Immature natural killer cell (primary cell): ENCODE results near the gene LRP1. TPM values are rescaled to one million over a fixed set of nuclear protein-coding genes. Genes with fewer than 3 reads are reported as not detected.

ENCODE experiments used
- DNase-seq, 3 donors: peaks; one replicate each; pipeline ENCODE4 v3.0.0; 2022; ENCODE audit warnings: mixed read lengths in 1 of 3
- H3K27ac Mint-ChIP-seq, 6 donors: one replicate each; pipeline ENCODE4 v1.8.0; 2020; ENCODE audit warnings: mixed read lengths in 6 of 6, mild to moderate bottlenecking in 5 of 6, inconsistent platforms in 4 of 6, moderate library complexity in 3 of 6
- H3K27me3 Mint-ChIP-seq, 3 donors: one replicate each; pipeline ENCODE4 v1.8.0; 2020 to 2021; ENCODE audit warnings: low read depth in 3 of 3, mild to moderate bottlenecking in 3 of 3, mixed read lengths in 3 of 3, moderate library complexity in 3 of 3, inconsistent platforms in 1 of 3
- H3K36me3 Mint-ChIP-seq, 3 donors: one replicate each; pipeline ENCODE4 v1.8.0; 2020; ENCODE audit warnings: mixed read lengths in 3 of 3, inconsistent platforms in 2 of 3, mild to moderate bottlenecking in 2 of 3
- H3K4me1 Mint-ChIP-seq, 2 donors: one replicate each; pipeline ENCODE4 v1.8.0; 2020; ENCODE audit warnings: inconsistent platforms in 2 of 2, mild to moderate bottlenecking in 2 of 2, mixed read lengths in 2 of 2, moderate library complexity in 1 of 2
- H3K4me3 Mint-ChIP-seq, 5 donors: one replicate each; pipeline ENCODE4 v1.8.0; 2020; ENCODE audit warnings: mild to moderate bottlenecking in 5 of 5, mixed read lengths in 5 of 5, inconsistent platforms in 3 of 5, moderate library complexity in 3 of 5
- H3K9me3 Mint-ChIP-seq, 6 donors: one replicate each; pipeline ENCODE4 v1.8.0; 2020; ENCODE audit warnings: mild to moderate bottlenecking in 6 of 6, mixed read lengths in 6 of 6, inconsistent platforms in 4 of 6, moderate library complexity in 3 of 6
- polyA plus RNA-seq, 3 donors: library from polyadenylated mRNA; unstranded; fragments of 300-500 nt; fragmentation: Illumina TruSeq; gene quantifications; one replicate each; pipeline ENCODE4 v1.2.3, GENCODE V29; 2021

Gene LRP1
- polyA plus RNA-seq, 3 donors from 2014 or later, result 0.08 to 0.22 TPM; not detected in 1

DNA sequence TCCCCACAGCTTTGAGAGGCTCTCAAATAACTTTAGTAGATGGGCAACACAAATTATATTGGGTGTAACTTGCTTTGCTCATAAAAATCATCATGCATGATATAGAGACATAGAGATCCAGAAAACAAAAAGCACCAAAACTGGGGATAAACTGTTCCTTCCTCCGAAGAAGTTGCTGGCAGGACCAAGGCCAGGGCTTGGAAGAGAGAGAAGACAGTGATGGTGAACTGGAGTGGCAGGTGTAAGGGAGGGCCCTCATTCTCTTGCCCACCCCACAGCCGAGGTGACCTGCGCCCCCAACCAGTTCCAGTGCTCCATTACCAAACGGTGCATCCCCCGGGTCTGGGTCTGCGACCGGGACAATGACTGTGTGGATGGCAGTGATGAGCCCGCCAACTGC lies 72.9 kb downstream of the LRP1 start:
- H3K9me3 Mint-ChIP-seq, result no peaks in the 10 kb centered on the region
- no peak overlapping the region for H3K4me3 Mint-ChIP-seq
- peaks cover 0 to 6% (median 2%) of the 10 kb centered on the region in 3 donors for H3K27me3 Mint-ChIP-seq
- H3K4me1 Mint-ChIP-seq, result peaks cover 3 to 4% of the 10 kb centered on the region in 2 donors
- no peak for DNase-seq
- H3K36me3 Mint-ChIP-seq, result peaks cover 0 to 3% (median 0%) of the 10 kb centered on the region in 3 donors
- H3K27ac Mint-ChIP-seq, result no peak overlapping the region

- Mint-ChIP-seq H3K4me3 (no peak overlapping the region), H3K27ac (no peak overlapping the region), H3K36me3 (no peaks in the 10 kb centered on the region), H3K27me3 (peaks cover 0 to 6% (median 2%) of the 10 kb centered on the region in 3 donors), H3K9me3 (no peaks in the 10 kb centered on the region), H3K4me1 (no peaks in the 10 kb centered on the region)
- DNase-seq, result no peak
These were observed 73.3 kb downstream of the LRP1 start for GRCh38 chr12:57201631-57202030.

- Mint-ChIP-seq H3K4me3 (no peak overlapping the region), H3K4me1 (no peaks in the 10 kb centered on the region), H3K9me3 (no peaks in the 10 kb centered on the region), H3K27me3 (peaks cover 0 to 6% (median 2%) of the 10 kb centered on the region in 3 donors), H3K27ac (no peak overlapping the region), H3K36me3 (no peaks in the 10 kb centered on the region)
- DNase-seq, result no peak
These were observed 74.0 kb downstream of the LRP1 start for GRCh38 chr12:57202321-57202720.

DNA sequence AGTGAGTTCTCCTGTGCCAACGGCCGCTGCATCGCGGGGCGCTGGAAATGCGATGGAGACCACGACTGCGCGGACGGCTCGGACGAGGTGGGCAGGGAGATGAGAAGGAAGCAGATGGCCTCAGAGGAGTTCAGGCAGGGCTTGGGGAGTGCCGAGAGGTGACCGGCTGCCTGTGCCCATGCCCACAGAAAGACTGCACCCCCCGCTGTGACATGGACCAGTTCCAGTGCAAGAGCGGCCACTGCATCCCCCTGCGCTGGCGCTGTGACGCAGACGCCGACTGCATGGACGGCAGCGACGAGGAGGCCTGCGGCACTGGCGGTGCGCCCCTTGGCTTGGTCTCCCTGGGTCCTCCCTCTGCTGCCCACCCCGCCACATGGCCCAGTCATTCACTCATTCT lies 74.9 kb downstream of the LRP1 start:
- no peaks in the 10 kb centered on the region for H3K36me3 Mint-ChIP-seq
- DNase-seq, result no peak
- H3K9me3 Mint-ChIP-seq, result no peaks in the 10 kb centered on the region
- peaks cover 0 to 8% (median 2%) of the 10 kb centered on the region in 3 donors for H3K27me3 Mint-ChIP-seq
- no peak overlapping the region for H3K4me3 Mint-ChIP-seq
- no peaks in the 10 kb centered on the region for H3K4me1 Mint-ChIP-seq
- no peak overlapping the region for H3K27ac Mint-ChIP-seq

DNA sequence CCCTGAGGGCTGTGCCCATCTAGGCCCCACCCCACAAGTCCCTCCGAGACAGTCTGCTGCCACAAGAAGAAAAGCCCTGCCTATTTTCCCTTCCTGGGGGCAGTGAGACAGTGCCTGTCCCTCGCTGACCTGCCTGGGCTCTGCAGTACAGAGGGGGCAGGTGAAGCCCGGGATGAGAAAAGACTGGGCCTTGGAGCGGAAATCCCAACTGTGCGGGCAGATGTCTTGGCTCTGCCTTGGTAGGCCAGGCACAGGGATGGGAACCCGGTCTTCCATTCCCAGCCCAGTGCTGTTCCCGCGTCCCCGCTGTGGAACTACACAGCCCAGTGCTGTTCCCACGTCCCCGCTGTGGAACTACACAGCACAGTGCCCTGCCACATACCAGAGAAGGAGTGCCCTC lies 75.5 kb downstream of the LRP1 start:
- peaks cover 0 to 8% (median 5%) of the 10 kb centered on the region in 3 donors for H3K27me3 Mint-ChIP-seq
- H3K4me3 Mint-ChIP-seq, result no peak overlapping the region
- no peaks in the 10 kb centered on the region for H3K4me1 Mint-ChIP-seq
- no peak for DNase-seq
- no peaks in the 10 kb centered on the region for H3K9me3 Mint-ChIP-seq
- H3K36me3 Mint-ChIP-seq, result no peaks in the 10 kb centered on the region
- H3K27ac Mint-ChIP-seq, result no peak overlapping the region

DNA sequence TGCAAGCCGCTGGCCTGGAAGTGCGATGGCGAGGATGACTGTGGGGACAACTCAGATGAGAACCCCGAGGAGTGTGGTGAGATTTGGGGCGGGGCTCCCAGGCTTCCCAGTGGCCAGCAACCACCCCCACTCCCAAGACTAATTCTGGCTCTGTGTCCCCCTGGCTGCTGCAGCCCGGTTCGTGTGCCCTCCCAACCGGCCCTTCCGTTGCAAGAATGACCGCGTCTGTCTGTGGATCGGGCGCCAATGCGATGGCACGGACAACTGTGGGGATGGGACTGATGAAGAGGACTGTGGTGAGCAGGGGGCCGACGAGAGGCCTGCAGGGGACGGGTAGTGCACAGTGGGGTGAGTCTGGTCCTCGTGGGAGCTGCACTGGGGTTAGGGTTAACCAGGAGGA lies 76.2 kb downstream of the LRP1 start:
- Mint-ChIP-seq H3K27me3 (peaks cover 0 to 8% (median 5%) of the 10 kb centered on the region in 3 donors), H3K9me3 (no peaks in the 10 kb centered on the region), H3K27ac (no peak overlapping the region), H3K4me3 (no peak overlapping the region), H3K36me3 (no peaks in the 10 kb centered on the region), H3K4me1 (no peaks in the 10 kb centered on the region)
- no peak for DNase-seq

DNA sequence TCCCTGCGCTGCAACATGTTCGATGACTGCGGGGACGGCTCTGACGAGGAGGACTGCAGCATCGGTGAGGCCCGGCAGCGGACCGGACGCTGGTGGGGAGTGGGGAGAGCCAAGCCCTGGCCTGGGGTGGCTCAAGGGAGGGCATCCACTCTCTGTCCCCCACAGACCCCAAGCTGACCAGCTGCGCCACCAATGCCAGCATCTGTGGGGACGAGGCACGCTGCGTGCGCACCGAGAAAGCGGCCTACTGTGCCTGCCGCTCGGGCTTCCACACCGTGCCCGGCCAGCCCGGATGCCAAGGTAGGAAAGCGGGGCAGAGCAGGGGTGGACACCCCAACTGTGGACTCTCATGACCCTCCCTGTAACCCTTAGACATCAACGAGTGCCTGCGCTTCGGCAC lies 76.9 kb downstream of the LRP1 start:
- H3K27ac Mint-ChIP-seq, result no peak overlapping the region
- H3K36me3 Mint-ChIP-seq, result no peaks in the 10 kb centered on the region
- H3K4me3 Mint-ChIP-seq, result no peak overlapping the region
- no peaks in the 10 kb centered on the region for H3K4me1 Mint-ChIP-seq
- H3K27me3 Mint-ChIP-seq, result peaks cover 0 to 8% (median 5%) of the 10 kb centered on the region in 3 donors
- H3K9me3 Mint-ChIP-seq, result no peaks in the 10 kb centered on the region
- no peak for DNase-seq

- H3K4me3 Mint-ChIP-seq, result no peak overlapping the region
- H3K9me3 Mint-ChIP-seq, result no peaks in the 10 kb centered on the region
- H3K4me1 Mint-ChIP-seq, result no peaks in the 10 kb centered on the region
- peaks cover 0 to 8% (median 5%) of the 10 kb centered on the region in 3 donors for H3K27me3 Mint-ChIP-seq
- DNase-seq, result no peak
- no peak overlapping the region for H3K27ac Mint-ChIP-seq
- no peaks in the 10 kb centered on the region for H3K36me3 Mint-ChIP-seq
These were observed 77.6 kb downstream of the LRP1 start for GRCh38 chr12:57205931-57206330.

DNA sequence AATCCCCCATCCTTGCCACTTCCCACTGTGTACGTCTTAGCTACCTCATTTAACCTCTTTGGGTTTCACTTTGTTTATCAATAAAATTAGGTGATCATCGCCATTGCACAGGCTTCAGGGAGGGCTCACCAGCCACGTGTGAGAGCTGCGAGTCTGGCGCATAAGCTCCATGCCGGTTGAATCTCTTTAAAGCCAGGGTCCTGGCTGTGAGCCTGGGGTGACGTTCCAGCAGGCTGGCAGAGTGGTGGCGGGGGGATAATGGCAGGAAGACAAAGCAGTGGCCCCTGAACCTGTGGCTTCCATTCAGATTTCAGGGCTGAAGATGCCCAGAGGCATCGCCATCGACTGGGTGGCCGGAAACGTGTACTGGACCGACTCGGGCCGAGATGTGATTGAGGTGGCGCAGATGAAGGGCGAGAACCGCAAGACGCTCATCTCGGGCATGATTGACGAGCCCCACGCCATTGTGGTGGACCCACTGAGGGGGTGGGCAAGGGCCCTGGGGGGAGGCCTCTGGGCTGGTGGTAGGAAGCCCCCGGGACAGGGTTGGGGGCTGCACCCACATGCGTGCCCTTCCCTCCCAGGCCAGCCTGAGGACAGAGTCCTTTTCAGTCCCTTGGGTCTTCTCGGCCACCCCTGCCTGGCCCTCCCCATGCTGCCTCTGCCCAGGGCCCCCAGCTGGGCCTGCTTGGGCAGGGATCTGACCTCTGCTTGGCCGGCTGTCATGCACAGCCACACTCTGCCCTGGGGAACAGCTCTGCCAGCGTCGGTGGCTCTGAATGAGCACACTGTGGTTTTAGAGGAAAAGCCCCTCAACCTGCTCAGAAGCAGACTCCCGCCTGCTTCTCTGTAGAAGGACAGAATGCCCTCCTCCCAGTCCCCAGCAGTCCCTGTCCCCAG lies 79.7 kb downstream of the LRP1 start:
- Mint-ChIP-seq H3K27ac (no peak overlapping the region), H3K9me3 (no peaks in the 10 kb centered on the region), H3K4me1 (no peaks in the 10 kb centered on the region), H3K27me3 (peaks cover 0 to 9% (median 5%) of the 10 kb centered on the region in 3 donors), H3K36me3 (no peaks in the 10 kb centered on the region), H3K4me3 (no peak overlapping the region)
- no peak for DNase-seq

- Mint-ChIP-seq H3K27me3 (peaks cover 5 to 12% (median 11%) of the 10 kb centered on the region in 3 donors), H3K9me3 (peaks cover 0 to under 1% (median 0%) of the 10 kb centered on the region in 6 donors), H3K4me3 (no peak overlapping the region), H3K36me3 (no peaks in the 10 kb centered on the region), H3K27ac (no peak overlapping the region), H3K4me1 (peaks cover 4 to 6% of the 10 kb centered on the region in 2 donors)
- no peak for DNase-seq
These were observed 80.5 kb downstream of the LRP1 start for GRCh38 chr12:57208631-57209282.

DNA sequence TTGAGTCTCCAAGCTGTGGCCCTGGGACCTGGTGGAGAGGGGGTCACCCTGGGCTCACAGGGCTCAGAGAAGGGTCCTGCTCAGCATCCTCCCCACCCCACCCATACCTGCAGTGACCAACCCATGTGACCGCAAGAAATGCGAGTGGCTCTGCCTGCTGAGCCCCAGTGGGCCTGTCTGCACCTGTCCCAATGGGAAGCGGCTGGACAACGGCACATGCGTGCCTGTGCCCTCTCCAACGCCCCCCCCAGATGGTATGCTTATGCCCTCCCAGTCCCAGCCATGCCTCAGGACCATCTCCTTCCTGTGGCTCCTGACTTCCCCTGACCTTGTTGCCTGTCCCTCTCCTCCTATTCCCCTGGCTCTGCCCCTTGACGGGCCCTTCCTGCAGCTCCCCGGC lies 81.6 kb downstream of the LRP1 start:
- Mint-ChIP-seq H3K4me1 (peaks cover 13 to 18% of the 10 kb centered on the region in 2 donors), H3K27me3 (peaks cover 10 to 23% (median 23%) of the 10 kb centered on the region in 3 donors), H3K27ac (no peak overlapping the region), H3K36me3 (no peaks in the 10 kb centered on the region), H3K4me3 (no peak overlapping the region), H3K9me3 (peaks cover 0 to 2% (median 0%) of the 10 kb centered on the region in 6 donors)
- DNase-seq, result no peak

DNA sequence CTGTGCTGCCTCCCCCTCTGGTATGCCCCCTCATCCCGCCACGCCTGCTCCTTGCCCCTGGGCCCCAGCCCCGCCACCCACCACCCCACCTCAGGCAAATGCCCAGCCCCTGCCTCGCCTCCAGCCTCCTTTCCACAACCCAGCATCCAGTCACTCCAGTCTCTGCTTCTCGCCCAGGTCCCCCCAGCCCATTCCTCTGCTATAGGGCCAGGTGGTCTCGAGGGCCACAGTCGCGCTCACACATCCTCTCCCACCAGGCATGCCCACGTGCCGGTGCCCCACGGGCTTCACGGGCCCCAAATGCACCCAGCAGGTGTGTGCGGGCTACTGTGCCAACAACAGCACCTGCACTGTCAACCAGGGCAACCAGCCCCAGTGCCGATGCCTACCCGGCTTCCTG lies 82.2 kb downstream of the LRP1 start:
- Mint-ChIP-seq H3K9me3 (peaks cover 0 to 2% (median 0%) of the 10 kb centered on the region in 6 donors), H3K4me3 (no peak overlapping the region), H3K27me3 (peaks cover 10 to 28% (median 27%) of the 10 kb centered on the region in 3 donors), H3K4me1 (peaks cover 17 to 23% of the 10 kb centered on the region in 2 donors), H3K36me3 (no peaks in the 10 kb centered on the region), H3K27ac (no peak overlapping the region)
- no peak for DNase-seq

DNA sequence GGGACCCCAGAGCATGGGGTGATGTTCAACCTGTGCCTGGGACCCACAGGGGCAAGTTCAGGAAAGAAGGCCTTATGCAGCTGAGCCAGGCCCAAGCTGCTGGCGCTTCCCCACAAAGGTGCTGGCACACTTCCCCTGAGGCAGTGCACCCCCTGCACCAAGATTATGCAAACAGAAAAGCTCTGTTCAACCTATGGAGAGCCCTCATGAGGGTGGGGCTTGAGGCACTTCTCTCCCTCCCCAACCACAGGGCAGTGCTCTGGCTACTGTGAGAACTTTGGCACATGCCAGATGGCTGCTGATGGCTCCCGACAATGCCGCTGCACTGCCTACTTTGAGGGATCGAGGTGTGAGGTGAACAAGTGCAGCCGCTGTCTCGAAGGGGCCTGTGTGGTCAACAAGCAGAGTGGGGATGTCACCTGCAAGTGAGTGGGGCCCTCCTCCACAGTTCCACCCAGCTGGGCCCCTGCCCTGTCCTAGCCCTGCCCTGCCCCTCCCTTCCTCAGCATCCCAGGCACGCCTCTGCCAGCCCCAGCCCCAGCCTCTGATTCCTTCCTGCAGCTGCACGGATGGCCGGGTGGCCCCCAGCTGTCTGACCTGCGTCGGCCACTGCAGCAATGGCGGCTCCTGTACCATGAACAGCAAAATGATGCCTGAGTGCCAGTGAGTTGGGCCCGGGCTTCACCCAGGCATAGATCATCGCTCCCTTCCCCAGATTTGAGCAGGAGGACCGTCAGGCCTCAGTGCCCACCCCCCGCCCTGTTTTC lies 82.8 kb downstream of the LRP1 start:
- Mint-ChIP-seq H3K4me1 (peaks cover 24 to 30% of the 10 kb centered on the region in 2 donors), H3K4me3 (no peak overlapping the region), H3K27me3 (peaks cover 15 to 34% (median 31%) of the 10 kb centered on the region in 3 donors), H3K36me3 (no peaks in the 10 kb centered on the region), H3K9me3 (peaks cover 0 to 2% (median 0%) of the 10 kb centered on the region in 6 donors), H3K27ac (no peak overlapping the region)
- no peak for DNase-seq
